GM10248 (cell line): ENCODE data around the gene SWSAP1.

Source experiments
- CTCF ChIA-PET: fragments of 300-600 bp; sonication (Branson Sonifier 250); formaldehyde crosslinking; extraction: SDS; loops from one replicate; lab custom pipeline; 2021; ENCODE audit warnings: antibody characterized with exemption; lab: Yijun Ruan, JAX
- POLR2A ChIA-PET: fragments of 350-650 bp; sonication (Branson Sonifier 250); formaldehyde crosslinking; extraction: SDS; loops from one replicate; lab custom pipeline; 2020; ENCODE audit warnings: antibody characterized with exemption; lab: Yijun Ruan, JAX
- DNase-seq: peaks from one replicate; pipeline ENCODE4 v3.0.0; 2012; ENCODE audit errors: extremely low spot score
- TF ChIP-seq, protein P1 (sequence below): IDR thresholded peaks from 2 replicates; pipeline ENCODE4 v1.5.1; 2012; ENCODE audit warnings: mild to moderate bottlenecking, low read depth; ENCODE audit errors: extremely low read depth, missing control alignments, control extremely low read depth

SWSAP1 gene

DNA sequence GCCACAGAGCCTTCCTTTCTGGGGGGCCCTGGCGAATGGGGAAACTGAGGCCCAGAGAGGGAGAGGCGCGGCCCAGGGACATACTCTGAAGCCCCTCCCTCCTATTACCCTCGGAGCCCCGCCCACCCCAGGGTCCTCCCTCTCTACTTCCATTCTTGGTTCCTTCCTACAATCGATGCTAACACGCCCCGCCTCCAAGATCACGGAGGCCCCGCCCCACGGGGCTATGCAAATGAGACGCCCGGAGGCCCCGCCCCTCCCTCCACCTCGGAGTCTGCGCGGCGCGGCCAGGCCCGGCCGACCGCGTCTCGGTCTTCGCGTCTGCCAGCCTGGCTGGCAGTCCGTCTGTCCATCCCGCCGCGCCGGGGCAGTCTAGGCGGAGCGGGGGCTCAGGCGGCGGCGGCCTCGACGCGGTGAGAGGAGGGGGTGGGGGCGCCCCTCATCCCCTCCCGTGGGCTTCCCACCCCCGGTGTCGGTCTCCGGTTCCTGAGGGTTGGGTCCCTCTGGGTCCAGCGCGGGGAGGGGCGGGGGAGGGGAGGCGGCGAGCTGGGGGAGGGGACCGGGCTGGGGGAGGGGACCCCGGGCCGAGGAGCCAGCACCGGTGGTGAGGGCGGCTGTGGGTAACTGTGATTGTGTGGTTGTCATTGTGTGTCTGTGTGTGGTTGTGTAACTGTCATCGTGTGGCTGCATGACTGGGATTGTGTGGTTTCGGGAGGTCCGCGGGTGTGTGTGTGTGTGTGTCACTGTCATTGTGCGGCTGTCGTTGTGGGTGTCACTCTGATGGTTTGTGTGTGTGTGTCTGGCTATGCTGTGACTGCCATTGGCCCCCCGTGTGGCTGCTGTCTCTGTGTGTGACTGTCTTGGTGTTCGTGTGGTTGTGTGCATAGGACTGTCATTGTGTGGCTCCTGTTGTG, 19.0 kb upstream of the SWSAP1 start, which contains the start of gene PLPPR2:
TSS of gene PLPPR2 (plus strand) at position 273 of the 914 bp plus-strand sequence. CDS start 2,242 bp downstream, outside the sequence.
- POLR2A ChIA-PET: no interaction called here
- DNase-seq: peak; percentile 83
- TF ChIP-seq, protein P1, sequence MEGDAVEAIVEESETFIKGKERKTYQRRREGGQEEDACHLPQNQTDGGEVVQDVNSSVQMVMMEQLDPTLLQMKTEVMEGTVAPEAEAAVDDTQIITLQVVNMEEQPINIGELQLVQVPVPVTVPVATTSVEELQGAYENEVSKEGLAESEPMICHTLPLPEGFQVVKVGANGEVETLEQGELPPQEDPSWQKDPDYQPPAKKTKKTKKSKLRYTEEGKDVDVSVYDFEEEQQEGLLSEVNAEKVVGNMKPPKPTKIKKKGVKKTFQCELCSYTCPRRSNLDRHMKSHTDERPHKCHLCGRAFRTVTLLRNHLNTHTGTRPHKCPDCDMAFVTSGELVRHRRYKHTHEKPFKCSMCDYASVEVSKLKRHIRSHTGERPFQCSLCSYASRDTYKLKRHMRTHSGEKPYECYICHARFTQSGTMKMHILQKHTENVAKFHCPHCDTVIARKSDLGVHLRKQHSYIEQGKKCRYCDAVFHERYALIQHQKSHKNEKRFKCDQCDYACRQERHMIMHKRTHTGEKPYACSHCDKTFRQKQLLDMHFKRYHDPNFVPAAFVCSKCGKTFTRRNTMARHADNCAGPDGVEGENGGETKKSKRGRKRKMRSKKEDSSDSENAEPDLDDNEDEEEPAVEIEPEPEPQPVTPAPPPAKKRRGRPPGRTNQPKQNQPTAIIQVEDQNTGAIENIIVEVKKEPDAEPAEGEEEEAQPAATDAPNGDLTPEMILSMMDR: no peak
- CTCF ChIA-PET: no interaction called here

DNA sequence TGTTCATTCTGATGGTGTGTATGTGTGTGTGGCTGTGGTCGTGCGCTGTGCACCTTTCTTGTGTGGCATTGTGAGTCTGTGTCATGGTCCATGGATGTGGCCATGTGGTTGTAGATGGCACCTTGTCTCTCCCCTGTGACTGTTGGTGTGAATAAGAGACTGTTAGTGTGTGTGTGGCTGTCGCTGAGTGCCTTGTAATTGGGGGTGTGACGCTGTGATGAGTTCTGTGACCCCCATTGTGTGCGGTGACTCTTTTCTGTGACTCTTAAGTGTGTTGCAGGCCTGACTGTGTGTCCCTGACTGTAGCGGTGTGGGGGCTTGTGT, 18.4 kb upstream of the SWSAP1 start:
- DNase-seq: no peak
- TF ChIP-seq, protein P1: no peak
- ChIA-PET POLR2A (no interaction called here), CTCF (no interaction called here)

DNA sequence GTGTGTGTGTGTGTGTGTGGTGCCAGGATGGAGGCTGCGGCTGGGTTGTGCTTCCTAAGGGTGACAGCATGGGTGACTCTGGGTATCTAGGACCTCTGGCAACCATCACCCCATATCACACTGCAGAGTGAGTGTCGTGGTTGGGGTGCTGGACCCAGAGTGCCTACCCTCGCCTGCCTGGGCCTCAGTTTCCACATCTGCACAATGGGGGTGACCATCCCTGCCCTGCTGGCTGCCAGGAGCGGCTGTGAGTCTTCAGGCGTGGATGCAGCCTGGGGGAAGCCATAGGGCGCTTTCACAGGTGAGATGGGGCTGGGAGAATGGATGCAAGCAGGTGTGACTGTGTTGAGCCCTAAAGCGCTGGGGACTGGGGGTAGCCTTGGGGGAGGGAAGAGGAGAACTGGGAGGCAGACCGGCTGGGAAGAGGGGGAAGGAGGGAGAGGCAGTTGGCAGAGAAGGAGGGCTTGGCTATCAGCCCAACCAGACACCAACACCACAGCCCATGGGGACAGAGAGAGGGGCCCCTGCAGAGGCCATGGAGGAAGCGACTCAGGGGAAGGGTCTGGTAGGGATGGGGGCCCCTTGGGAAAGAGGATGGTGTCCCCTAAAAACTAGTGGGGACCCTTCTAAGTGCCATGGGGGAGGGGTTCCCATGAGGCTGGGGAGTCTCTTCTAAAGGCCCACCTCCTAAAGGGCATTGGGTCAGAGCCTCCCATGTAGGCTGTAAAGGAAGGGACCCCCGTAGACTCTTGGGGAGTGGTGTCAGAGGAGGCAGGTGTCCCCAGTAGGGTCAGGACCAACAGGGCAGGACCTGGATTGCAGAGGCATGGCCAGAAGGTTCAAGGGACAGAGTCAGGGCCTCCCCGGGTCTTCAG, 17.6 kb upstream of the SWSAP1 start:
- DNase-seq: no peak
- CTCF ChIA-PET: interaction anchor here (1.5 to 3.4 kb wide), 2 partner anchors 8 to 12 kb away, joined by 4 to 11 read pairs; no protein-coding TSS in a partner anchor
- POLR2A ChIA-PET: no interaction called here
- TF ChIP-seq, protein P1: no peak

DNA sequence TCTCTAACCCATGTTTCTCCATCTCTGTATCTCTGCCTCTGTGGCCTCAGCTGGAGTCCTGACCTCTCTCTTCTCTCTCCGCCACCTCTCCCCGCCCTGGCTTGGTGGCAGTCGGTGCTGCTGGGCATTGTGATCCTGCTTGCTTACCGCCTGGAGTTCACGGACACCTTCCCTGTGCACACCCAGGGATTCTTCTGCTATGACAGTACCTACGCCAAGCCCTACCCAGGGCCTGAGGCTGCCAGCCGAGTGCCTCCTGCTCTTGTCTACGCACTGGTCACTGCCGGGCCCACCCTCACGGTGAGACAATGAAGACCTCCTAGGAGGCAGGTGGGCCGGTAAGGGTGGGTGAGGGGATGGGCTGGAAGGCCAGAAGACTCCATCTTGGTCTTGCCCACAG, 15.0 kb upstream of the SWSAP1 start:
- CTCF ChIA-PET: interaction anchor here (1.0 to 3.4 kb wide), 4 partner anchors 9 to 177 kb away, joined by 3 to 11 read pairs (median 3); partner anchors contain the start of genes CCDC159 and TMEM205
- POLR2A ChIA-PET: no interaction called here
- TF ChIP-seq, protein P1: no peak
- DNase-seq: no peak

DNA sequence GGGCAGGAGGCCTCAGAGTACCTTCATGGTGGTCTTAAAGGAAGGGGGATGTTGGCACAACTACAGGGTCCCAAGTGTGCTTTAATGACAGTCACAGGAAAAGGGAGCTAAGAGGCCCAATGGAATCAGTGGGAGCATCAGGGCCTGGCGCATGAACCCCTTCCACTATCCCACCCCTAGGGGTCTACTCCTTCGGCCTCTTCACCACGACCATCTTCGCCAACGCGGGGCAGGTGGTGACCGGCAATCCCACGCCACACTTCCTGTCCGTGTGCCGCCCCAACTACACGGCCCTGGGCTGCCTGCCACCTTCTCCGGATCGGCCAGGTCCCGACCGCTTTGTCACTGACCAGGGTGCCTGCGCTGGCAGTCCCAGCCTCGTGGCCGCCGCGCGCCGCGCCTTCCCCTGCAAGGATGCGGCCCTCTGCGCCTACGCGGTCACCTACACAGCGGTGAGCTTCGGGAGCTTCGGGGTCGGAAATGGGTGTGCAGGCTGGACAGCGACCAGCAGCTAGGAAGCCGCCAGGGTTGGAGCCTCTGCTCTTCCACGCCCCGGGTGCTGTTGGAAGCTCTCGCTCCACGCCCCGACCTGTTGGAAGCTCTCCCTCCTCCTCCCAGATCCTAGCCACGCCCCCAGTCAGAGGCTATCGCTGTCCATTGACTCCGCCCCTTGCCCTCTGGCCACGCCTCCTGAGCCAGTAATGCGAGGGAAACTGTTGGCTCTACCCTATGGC, 13.3 kb upstream of the SWSAP1 start:
- ChIA-PET CTCF (interaction anchor here (1.1 to 1.6 kb wide), 3 partner anchors 14 to 66 kb away, joined by 3 to 4 read pairs (median 3); partner anchors contain the start of genes EPOR and SWSAP1), POLR2A (no interaction called here)
- TF ChIP-seq, protein P1: no peak
- DNase-seq: no peak
